ENCODE data around the gene ZNF318.
"Not testable (repeated sequence)": the region's sequence is repeated elsewhere in the genome, so short reads cannot be mapped to it uniquely, and the experiment has no call there.

The ZNF318 gene

DNA sequence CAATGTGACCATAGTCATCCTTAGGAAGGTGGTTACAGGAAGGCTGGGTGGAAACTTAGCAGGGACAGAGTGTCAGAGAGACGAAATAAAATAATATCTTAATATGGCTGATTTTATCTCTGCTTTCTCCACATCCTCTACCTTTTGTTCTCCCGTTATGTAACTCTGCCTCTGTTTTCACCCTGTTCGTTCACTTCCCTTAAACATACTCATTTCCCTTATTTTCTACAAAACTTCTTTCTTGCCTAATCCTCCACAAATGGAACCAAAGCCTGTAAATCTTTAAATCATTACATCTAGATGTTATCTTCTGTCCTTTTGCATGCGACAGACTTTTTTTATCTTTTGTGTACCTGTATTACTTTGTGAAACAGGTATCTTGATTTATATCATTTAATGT, 37.6 kb downstream of the ZNF318 start:
- DNase-seq = no peak

DNA sequence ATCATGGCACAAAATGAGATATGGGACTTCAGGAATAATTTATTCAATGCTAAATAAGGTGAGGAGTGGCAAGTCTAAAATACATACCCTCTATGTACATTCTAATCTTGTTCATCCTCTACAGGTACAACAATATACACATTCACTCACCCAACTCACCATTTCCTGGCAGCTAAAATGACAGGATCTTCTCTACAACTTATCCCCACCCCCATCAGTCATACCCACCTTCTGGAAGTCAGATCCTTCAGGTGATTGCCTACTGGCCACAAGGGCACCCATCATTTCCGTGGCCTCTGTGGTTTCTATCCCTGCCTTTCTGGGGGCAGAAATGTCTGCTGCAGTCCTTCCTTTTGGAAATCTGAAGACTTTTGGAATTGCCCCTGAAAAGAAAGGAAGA, 38.0 kb downstream of the ZNF318 start:
- DNase-seq = no peak

- no peak for DNase-seq
Observed at GRCh38 chr6:43328528-43328927, 40.9 kb downstream of the ZNF318 start.

- no peak for DNase-seq
Observed at GRCh38 chr6:43325876-43326275, 43.6 kb downstream of the ZNF318 start.

DNA sequence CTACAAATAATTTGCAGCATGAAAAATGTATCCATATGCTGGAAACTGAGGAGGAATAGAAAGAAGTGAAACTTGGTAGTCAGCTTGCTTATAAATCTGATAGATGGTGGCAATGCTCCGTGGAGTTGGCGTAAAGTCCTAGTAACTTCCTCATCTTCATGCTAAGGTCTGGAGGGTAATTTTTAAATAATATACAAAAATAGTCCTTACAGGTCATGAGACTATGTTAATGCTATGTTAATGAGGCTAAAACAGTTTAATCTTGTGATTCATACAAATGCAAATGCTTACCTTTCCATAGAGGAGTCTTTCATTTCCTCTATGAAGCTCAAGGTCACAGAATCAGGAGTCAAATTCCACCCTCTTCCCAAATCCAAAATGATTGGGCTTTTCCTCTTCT, 51.4 kb downstream of the ZNF318 start:
- no peak for DNase-seq

GRCh38 chr6:43313813-43314212, 55.6 kb downstream of the ZNF318 start:
- DNase-seq = no peak

- no peak for DNase-seq
Observed at GRCh38 chr6:43311666-43312065, 57.8 kb downstream of the ZNF318 start.

GRCh38 chr6:43310624-43311023, 58.8 kb downstream of the ZNF318 start:
- DNase-seq = no peak

- DNase-seq = no peak
Observed at GRCh38 chr6:43310134-43310533, 59.3 kb downstream of the ZNF318 start.

- DNase-seq = no peak
Observed at GRCh38 chr6:43308990-43309477, 60.4 kb downstream of the ZNF318 start.

- no peak for DNase-seq
Observed at GRCh38 chr6:43308101-43308989, 61.1 kb downstream of the ZNF318 start, which contains the start of gene CRIP3. CRIP3 (minus strand) TSS chr6:43308826; CDS start chr6:43308792, 34 bp downstream.

- no peak for DNase-seq
Observed at GRCh38 chr6:43307451-43308100, 61.9 kb downstream of the ZNF318 start.

- DNase-seq = no peak
Observed at GRCh38 chr6:43306086-43306485, 63.4 kb downstream of the ZNF318 start.

DNA sequence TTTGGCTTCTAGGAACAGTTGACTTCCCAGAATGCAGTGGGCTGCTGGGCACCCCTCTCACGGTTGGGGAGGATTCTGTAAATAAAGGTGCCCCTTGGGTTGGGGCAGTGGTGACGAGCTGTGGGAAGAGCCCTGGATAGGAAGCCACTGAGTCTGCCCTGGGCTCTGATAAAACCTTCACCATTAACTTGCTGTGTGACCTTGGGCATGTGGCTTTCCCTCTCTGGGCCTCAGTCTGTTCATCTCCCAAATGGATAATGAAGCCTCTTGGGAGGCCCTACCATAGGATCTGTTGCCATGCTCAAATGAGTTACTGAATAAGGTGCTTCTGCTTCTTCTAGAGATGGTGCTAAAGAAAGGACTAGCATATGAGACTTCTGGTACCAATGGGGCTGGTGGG, 64.6 kb downstream of the ZNF318 start:
- DNase-seq = no peak

DNA sequence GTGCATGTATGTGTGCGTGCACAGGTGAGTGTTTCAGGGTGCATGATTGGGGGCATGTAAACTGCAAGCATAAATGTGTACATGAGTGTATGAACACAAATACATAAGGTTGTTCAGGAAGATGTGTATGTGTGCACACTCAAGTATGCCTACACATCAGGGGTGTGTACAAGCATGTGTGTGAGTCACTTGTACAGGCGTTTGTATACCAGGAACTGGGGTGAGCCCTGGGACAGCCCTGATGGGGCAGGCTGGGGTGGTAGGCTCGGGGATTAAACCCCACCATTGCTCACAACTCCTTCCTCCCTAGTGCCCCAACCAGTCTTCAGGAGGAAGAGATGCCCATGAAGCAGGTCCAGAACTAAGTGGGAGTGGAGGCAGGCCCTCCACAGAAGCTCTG, 65.1 kb downstream of the ZNF318 start:
- DNase-seq = no peak

DNA sequence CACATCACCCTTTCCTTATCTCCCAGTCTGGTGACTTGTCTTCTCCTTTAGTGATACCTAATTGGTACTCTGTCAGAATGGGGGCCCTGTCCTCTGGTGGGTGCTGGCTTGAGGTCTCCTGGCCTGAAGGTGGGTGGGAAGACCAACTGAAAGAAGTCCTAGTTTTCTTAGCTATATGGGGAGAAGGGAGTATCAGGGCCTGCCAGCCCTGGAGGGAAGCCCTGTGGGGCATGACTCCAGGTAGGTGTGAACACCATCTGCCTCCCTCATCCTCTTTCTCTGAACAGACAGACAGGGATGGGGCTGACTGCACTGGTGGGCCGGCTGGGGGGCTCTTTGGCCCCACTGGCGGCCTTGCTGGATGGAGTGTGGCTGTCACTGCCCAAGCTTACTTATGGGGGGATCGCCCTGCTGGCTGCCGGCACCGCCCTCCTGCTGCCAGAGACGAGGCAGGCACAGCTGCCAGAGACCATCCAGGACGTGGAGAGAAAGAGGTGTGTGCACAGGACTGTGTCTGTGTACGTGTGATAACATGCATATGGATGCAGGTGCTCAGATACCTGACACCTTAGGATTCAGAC, 65.6 kb downstream of the ZNF318 start:
- DNase-seq = no peak

GRCh38 chr6:43303006-43303405, 66.4 kb downstream of the ZNF318 start:
- DNase-seq = not testable (repeated sequence)

DNA sequence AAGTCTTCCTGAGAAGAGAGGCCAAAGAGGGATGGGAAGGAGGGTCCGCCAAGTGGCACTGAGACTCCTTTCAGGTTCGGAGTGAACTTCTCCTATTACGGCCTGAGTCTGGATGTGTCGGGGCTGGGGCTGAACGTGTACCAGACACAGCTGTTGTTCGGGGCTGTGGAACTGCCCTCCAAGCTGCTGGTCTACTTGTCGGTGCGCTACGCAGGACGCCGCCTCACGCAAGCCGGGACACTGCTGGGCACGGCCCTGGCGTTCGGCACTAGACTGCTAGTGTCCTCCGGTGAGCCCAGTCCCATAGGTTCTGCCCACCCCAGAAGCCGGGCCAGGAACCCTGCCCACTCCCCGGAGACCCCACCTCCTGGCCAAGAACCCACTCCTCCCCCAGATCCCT, 67.3 kb downstream of the ZNF318 start:
- no peak for DNase-seq

DNA sequence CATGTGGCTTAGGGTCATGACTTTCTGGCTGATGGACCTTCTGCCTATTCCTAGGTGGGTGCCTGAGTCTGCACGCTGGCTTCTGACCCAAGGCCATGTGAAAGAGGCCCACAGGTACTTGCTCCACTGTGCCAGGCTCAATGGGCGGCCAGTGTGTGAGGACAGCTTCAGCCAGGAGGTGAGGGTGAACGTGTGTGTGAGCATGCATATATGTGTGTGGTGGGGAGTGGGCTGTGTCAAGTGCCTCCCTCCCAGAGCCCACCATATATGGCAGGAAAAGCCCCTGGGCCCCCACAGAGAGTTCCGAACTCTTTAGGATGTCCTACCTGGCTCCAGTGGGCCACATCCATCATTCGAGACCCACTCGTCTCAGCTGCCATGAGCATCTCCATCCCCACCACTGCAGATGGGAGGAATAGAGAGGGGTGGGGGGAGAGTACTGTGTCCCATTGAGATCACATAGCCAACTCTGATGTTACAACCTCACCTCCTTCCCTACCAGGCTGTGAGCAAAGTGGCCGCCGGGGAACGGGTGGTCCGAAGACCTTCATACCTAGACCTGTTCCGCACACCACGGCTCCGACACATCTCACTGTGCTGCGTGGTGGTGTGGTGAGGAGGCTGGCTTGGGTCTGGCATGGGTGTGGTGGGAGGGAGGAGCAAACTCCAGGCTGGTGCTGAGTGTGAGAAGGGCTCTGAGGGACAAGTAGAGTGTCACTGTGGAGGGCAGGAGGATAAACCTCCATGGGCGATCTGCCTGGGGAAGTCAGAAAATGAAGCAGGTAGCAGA, 68.2 kb downstream of the ZNF318 start:
- DNase-seq = no peak

DNA sequence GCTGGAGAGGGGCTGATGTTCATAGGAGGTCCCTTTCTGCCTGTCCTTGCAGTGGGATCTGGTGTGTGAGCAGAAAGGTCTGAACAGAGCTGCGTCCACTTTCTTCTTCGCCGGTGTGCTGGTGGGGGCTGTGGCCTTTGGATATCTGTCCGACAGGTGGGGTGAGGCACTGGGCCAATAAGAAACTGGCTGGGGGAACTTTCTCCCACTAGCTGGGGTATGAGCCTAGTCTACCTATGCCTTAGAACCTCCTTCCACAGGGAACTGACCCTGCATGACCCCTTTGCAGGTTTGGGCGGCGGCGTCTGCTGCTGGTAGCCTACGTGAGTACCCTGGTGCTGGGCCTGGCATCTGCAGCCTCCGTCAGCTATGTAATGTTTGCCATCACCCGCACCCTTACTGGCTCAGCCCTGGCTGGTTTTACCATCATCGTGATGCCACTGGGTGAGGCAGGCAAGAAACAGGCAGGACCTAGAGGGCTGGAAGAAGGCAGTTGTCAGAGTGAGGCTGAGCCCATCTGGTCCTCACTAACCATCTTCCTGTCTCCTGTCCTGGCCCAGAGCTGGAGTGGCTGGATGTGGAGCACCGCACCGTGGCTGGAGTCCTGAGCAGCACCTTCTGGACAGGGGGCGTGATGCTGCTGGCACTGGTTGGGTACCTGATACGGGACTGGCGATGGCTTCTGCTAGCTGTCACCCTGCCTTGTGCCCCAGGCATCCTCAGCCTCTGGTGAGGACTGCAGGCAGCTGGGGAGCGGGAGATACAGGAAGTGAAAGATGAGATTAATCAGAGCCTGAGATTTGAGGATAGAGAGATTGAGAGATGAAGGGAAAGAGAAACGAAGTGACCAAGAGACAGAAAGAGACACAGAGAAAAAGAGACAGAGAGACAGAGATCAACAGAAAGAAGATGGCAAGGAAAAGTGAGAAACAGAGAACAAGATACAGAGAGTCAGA, 69.8 kb downstream of the ZNF318 start:
- no peak for DNase-seq

- DNase-seq = no peak
Observed at GRCh38 chr6:43298565-43299337, 70.7 kb downstream of the ZNF318 start.

All from NCI-H2081 (cell line).